Upper lobe of left lung (tissue), 6 donors: ENCODE measurements around the gene PSME3IP1. TPM values are rescaled to one million over a fixed set of nuclear protein-coding genes. Genes with fewer than 3 reads are reported as not detected.
A peak's percentile ranks its signal among the peaks of the same experiment; 100 is the strongest.

Experiments
- ATAC-seq, 2 donors: fragments of 200-7000 bp; cut with Tn5 transposase; one replicate each; pipeline ENCODE4 v1.9.1; 2022; ENCODE audit warnings: mild to moderate bottlenecking in 2 of 2, moderate library complexity in 2 of 2; ENCODE audit not compliant: low FRiP score in 2 of 2
- DNase-seq, 2 donors: peaks; one replicate each; pipeline ENCODE4 v3.0.0-alpha.2; 2019 to 2020
- H3K27ac ChIP-seq, 4 donors: fragments of 200-600 bp; sonication (generic); one replicate each; pipeline ENCODE4 v1.5.1; 2016 to 2019
- H3K27me3 ChIP-seq, 4 donors: fragments of 200-600 bp; sonication (generic); one replicate each; pipeline ENCODE4 v1.5.1; 2017 to 2019
- H3K36me3 ChIP-seq, 4 donors: fragments of 200-600 bp; sonication (generic); one replicate each; pipeline ENCODE4 v1.5.1; 2016 to 2019
- H3K4me1 ChIP-seq, 4 donors: fragments of 200-600 bp; sonication (generic); one replicate each; pipeline ENCODE4 v1.5.1; 2018 to 2019
- H3K4me3 ChIP-seq, 4 donors: fragments of 200-600 bp; sonication (generic); one replicate each; pipeline ENCODE4 v1.5.1; 2017 to 2019; ENCODE audit warnings: mild to moderate bottlenecking in 2 of 4, moderate library complexity in 1 of 4
- H3K9me3 ChIP-seq, 4 donors: fragments of 200-600 bp; sonication (generic); one replicate each; pipeline ENCODE4 v1.5.1; 2018 to 2019
- EP300 ChIP-seq, 4 donors: sonication (generic); formaldehyde crosslinking; IDR thresholded peaks; one replicate each; pipeline ENCODE4 v1.5.1; 2017; ENCODE audit warnings: antibody characterized with exemption in 4 of 4, control low read depth in 2 of 4
- POLR2A ChIP-seq, 4 donors: fragments of 450-650 bp; IDR thresholded peaks; one replicate each; pipeline ENCODE4 v1.5.1; 2016 to 2017; ENCODE audit warnings: antibody characterized with exemption in 4 of 4, mild to moderate bottlenecking in 2 of 4
- POLR2AphosphoS5 ChIP-seq, 2 donors: sonication (generic); formaldehyde crosslinking; IDR thresholded peaks; one replicate each; pipeline ENCODE4 v1.5.1; 2017; ENCODE audit warnings: antibody characterized with exemption in 2 of 2
- whole genome bisulfite sequencing, 2 donors: methylation state at CpG; one replicate each; pipeline ENCODE4 v1.1.5; 2017 to 2018; 5-methylcytosine and 5-hydroxymethylcytosine counted together
- total RNA-seq, 6 donors: library from RNA; depleted of rRNA in 4 of 6; stranded (reverse); fragments of >200 nt in 4 of 6; gene quantifications; one replicate each; pipeline versions ENCODE4 v1.1.0 to v1.2.1, GENCODE V29; 2016 to 2021
- TF ChIP-seq, protein P1 (sequence below), 6 experiments: fragments of 450-650 bp in 4 of 6; fragments of 200-600 bp in 2 of 6; sonication (generic) in 2 of 6; IDR thresholded peaks; one replicate each; pipeline ENCODE4 v1.5.1; 2016 to 2019; ENCODE audit warnings: antibody characterized with exemption in 6 of 6
- donor health status: DM: no; HTN: no; CAD: no; lungs with moderate emphysema.
- donor health status: DM: no; HTN: yes; CAD: no; lungs with severe emphysema.

The PSME3IP1 gene
- total RNA-seq, 6 donors from 2014 or later: 49.9 to 113 (median 75.2) TPM

GRCh38 chr16:57137566-57138273, 48.1 kb downstream of the PSME3IP1 start:
- Histone ChIP-seq H3K4me3 (no peak overlapping the region), H3K27me3 (no peaks in the 10 kb centered on the region), H3K9me3 (no peaks in the 10 kb centered on the region), H3K4me1 (peaks cover 39 to 54% (median 44%) of the 10 kb centered on the region in 4 donors), H3K36me3 (peaks cover 0 to 13% (median 4%) of the 10 kb centered on the region in 4 donors), H3K27ac (peak overlapping the region in 3 of 4 donors; percentile 24 to 57 (median 52))
- WGBS, 2 donors: 73 to 79% methylated on average over 7 to 9 of the region's 10 CpGs
- TF ChIP-seq, protein P1, sequence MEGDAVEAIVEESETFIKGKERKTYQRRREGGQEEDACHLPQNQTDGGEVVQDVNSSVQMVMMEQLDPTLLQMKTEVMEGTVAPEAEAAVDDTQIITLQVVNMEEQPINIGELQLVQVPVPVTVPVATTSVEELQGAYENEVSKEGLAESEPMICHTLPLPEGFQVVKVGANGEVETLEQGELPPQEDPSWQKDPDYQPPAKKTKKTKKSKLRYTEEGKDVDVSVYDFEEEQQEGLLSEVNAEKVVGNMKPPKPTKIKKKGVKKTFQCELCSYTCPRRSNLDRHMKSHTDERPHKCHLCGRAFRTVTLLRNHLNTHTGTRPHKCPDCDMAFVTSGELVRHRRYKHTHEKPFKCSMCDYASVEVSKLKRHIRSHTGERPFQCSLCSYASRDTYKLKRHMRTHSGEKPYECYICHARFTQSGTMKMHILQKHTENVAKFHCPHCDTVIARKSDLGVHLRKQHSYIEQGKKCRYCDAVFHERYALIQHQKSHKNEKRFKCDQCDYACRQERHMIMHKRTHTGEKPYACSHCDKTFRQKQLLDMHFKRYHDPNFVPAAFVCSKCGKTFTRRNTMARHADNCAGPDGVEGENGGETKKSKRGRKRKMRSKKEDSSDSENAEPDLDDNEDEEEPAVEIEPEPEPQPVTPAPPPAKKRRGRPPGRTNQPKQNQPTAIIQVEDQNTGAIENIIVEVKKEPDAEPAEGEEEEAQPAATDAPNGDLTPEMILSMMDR (IDR thresholded peaks at IDR 0.05): no peak
- TF ChIP-seq POLR2AphosphoS5 (IDR thresholded peaks at IDR 0.05) (no peak), EP300 (IDR thresholded peaks at IDR 0.05) (no peak), POLR2A (IDR thresholded peaks at IDR 0.05) (no peak)
- ATAC-seq (no peak), DNase-seq (no peak)

- H3K27me3 ChIP-seq: no peaks in the 10 kb centered on the region
- DNase-seq (peak in 1 of 2 donors; percentile 42), ATAC-seq (no peak)
- WGBS, 2 donors: 79 to 90% methylated on average over 12 to 14 of the region's 14 CpGs
- peaks cover 0 to 13% (median 4%) of the 10 kb centered on the region in 4 donors for H3K36me3 ChIP-seq
- no peaks in the 10 kb centered on the region for H3K9me3 ChIP-seq
- peaks cover 33 to 54% (median 43%) of the 10 kb centered on the region in 4 donors for H3K4me1 ChIP-seq
- no peak for TF ChIP-seq POLR2A (IDR thresholded peaks at IDR 0.05)
- no peak for TF ChIP-seq EP300 (IDR thresholded peaks at IDR 0.05)
- TF ChIP-seq, protein P1 (IDR thresholded peaks at IDR 0.05): no peak
- TF ChIP-seq POLR2AphosphoS5 (IDR thresholded peaks at IDR 0.05): no peak
- H3K27ac ChIP-seq: peak overlapping the region in 3 of 4 donors; percentile 3 to 57 (median 52)
- H3K4me3 ChIP-seq: no peak overlapping the region
Measured at GRCh38 chr16:57137043-57137442, 48.8 kb downstream of the PSME3IP1 start.

DNA sequence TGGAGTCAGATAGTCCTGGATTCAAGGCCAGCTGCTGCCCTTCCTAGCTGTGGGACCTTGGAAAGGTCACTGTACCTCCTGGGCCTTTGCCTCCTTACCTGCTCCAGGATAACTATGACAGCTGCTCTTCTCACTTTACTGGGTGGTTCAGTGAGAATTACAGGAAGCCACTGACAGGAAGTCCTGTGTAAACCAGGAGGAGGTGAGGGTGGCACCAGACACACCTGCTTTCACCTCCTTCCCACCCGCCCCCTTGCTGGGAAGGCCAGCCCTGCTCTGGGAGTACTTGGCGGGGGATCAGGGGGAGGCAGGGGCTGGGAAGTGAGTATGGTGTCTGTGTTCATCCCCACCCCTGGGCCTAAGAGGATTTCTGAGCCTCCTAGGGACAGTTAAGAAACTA, 50.9 kb downstream of the PSME3IP1 start:
- Histone ChIP-seq H3K4me3 (no peak overlapping the region), H3K36me3 (peaks cover 0 to 21% (median 6%) of the 10 kb centered on the region in 4 donors), H3K9me3 (no peaks in the 10 kb centered on the region), H3K27ac (peak overlapping the region in 3 of 4 donors; percentile 59 to 67 (median 61)), H3K27me3 (no peaks in the 10 kb centered on the region), H3K4me1 (peaks cover 14 to 37% (median 27%) of the 10 kb centered on the region in 4 donors)
- 67 to 69% methylated on average over 1 to 2 of the region's 2 CpGs for WGBS, 2 donors
- ATAC-seq (no peak), DNase-seq (no peak)
- TF ChIP-seq POLR2A (IDR thresholded peaks at IDR 0.05) (no peak), EP300 (IDR thresholded peaks at IDR 0.05) (no peak), POLR2AphosphoS5 (IDR thresholded peaks at IDR 0.05) (no peak)
- TF ChIP-seq, protein P1 (IDR thresholded peaks at IDR 0.05): no peak

- 75 to 84% methylated on average over 9 of the region's 10 CpGs for WGBS, 2 donors
- no peaks in the 10 kb centered on the region for H3K9me3 ChIP-seq
- peaks cover 5 to 29% (median 20%) of the 10 kb centered on the region in 4 donors for H3K4me1 ChIP-seq
- DNase-seq (peak in 1 of 2 donors; percentile 43), ATAC-seq (no peak)
- H3K4me3 ChIP-seq: no peak overlapping the region
- peaks cover 0 to 21% (median 6%) of the 10 kb centered on the region in 4 donors for H3K36me3 ChIP-seq
- no peaks in the 10 kb centered on the region for H3K27me3 ChIP-seq
- H3K27ac ChIP-seq: peak overlapping the region in 3 of 4 donors; percentile 59 to 67 (median 61)
- TF ChIP-seq POLR2A (IDR thresholded peaks at IDR 0.05) (no peak), EP300 (IDR thresholded peaks at IDR 0.05) (no peak), POLR2AphosphoS5 (IDR thresholded peaks at IDR 0.05) (no peak)
- TF ChIP-seq, protein P1 (IDR thresholded peaks at IDR 0.05): no peak
Measured at GRCh38 chr16:57133886-57134285, 52.0 kb downstream of the PSME3IP1 start.
